ENCODE data around the gene UPK1A.

DNA sequence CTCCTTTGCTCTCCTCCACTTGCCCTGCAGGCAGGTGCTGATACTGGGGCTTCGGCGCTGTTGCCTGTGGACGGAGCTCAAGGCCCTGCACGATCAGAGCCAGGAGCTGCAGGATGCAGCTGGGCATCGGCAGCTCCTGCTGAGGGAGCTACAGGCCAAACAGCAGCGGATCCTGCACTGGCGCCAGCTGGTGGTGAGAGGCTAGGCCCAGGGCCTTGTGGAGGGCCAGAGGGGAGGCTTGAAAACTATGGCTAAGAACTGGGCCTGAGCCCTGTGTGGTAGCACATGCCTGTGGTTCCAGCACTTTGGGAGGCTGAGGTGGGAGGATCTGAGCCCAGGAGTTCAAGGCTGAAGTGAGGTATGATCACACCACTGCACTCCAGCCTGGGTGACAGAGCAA lies 47.5 kb upstream of the UPK1A start:
- TF ChIP-seq, protein P1, sequence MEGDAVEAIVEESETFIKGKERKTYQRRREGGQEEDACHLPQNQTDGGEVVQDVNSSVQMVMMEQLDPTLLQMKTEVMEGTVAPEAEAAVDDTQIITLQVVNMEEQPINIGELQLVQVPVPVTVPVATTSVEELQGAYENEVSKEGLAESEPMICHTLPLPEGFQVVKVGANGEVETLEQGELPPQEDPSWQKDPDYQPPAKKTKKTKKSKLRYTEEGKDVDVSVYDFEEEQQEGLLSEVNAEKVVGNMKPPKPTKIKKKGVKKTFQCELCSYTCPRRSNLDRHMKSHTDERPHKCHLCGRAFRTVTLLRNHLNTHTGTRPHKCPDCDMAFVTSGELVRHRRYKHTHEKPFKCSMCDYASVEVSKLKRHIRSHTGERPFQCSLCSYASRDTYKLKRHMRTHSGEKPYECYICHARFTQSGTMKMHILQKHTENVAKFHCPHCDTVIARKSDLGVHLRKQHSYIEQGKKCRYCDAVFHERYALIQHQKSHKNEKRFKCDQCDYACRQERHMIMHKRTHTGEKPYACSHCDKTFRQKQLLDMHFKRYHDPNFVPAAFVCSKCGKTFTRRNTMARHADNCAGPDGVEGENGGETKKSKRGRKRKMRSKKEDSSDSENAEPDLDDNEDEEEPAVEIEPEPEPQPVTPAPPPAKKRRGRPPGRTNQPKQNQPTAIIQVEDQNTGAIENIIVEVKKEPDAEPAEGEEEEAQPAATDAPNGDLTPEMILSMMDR (IDR thresholded peaks at IDR 0.05): no peak
- TF ChIP-seq POLR2A (IDR thresholded peaks at IDR 0.05): no peak

All from breast epithelium (tissue), 3 donors.